ENCODE measurements around the gene SORCS1.

DNA sequence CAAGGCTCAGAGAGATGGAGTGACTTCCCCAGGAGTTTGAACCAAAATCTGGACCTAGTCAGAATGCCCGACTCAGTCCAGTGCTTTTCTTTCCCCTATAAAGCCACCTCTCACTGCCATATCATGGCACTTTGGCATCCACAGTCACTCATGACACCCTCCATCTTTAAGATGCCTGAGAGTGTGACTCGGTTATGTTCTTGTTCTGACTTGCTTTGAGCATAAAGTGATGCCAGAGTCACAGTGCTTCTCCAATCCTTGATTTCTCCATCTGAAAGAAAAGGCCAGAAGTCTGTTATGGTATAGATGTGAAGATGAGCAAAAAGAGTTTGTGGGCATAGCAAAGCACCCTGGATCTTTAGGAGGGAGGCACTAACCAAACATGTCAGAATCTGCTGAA is 538.1 kb downstream of the SORCS1 start:
- TF ChIP-seq, protein P1, sequence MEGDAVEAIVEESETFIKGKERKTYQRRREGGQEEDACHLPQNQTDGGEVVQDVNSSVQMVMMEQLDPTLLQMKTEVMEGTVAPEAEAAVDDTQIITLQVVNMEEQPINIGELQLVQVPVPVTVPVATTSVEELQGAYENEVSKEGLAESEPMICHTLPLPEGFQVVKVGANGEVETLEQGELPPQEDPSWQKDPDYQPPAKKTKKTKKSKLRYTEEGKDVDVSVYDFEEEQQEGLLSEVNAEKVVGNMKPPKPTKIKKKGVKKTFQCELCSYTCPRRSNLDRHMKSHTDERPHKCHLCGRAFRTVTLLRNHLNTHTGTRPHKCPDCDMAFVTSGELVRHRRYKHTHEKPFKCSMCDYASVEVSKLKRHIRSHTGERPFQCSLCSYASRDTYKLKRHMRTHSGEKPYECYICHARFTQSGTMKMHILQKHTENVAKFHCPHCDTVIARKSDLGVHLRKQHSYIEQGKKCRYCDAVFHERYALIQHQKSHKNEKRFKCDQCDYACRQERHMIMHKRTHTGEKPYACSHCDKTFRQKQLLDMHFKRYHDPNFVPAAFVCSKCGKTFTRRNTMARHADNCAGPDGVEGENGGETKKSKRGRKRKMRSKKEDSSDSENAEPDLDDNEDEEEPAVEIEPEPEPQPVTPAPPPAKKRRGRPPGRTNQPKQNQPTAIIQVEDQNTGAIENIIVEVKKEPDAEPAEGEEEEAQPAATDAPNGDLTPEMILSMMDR (conservative IDR thresholded peaks at IDR 0.05) = no peak
- no peak for TF ChIP-seq EZH2 (IDR thresholded peaks at IDR 0.05; ENCODE audit: low read depth)

Measured in PC-9 (cell line).